ENCODE measurements around the gene NRAP.

Gene NRAP

GRCh38 chr10:113603057-113603777 is 60.6 kb downstream of the NRAP start:
- DNase-seq, result no peak

GRCh38 chr10:113600569-113600968 is 63.3 kb downstream of the NRAP start:
- DNase-seq, result no peak

GRCh38 chr10:113594652-113595051 is 69.2 kb downstream of the NRAP start:
- DNase-seq, result no peak

GRCh38 chr10:113592380-113592779 is 71.5 kb downstream of the NRAP start:
- DNase-seq, result no peak

GRCh38 chr10:113590581-113590980 is 73.3 kb downstream of the NRAP start:
- DNase-seq, result no peak

GRCh38 chr10:113589201-113589770 is 74.6 kb downstream of the NRAP start:
- no peak for DNase-seq

- no peak for DNase-seq
Observed at GRCh38 chr10:113585949-113586348, 77.9 kb downstream of the NRAP start.

GRCh38 chr10:113583571-113583970 is 80.3 kb downstream of the NRAP start:
- DNase-seq, result no peak

GRCh38 chr10:113581092-113581491 is 82.7 kb downstream of the NRAP start:
- DNase-seq, result no peak

- no peak for DNase-seq
Observed at GRCh38 chr10:113578773-113579172, 85.1 kb downstream of the NRAP start.

- DNase-seq, result no peak
Observed at GRCh38 chr10:113576852-113577251, 87.0 kb downstream of the NRAP start.

- DNase-seq, result no peak
Observed at GRCh38 chr10:113573368-113573767, 90.5 kb downstream of the NRAP start.

GRCh38 chr10:113572520-113573290 is 91.1 kb downstream of the NRAP start:
- no peak for DNase-seq

- no peak for DNase-seq
Observed at GRCh38 chr10:113569576-113569975, 94.3 kb downstream of the NRAP start.

- DNase-seq, result peak; percentile 71
Observed at GRCh38 chr10:113566888-113567287, 97.0 kb downstream of the NRAP start.

- peak; percentile 11 for DNase-seq
Observed at GRCh38 chr10:113565364-113565763, 98.5 kb downstream of the NRAP start.

- peak; percentile 30 for DNase-seq
Observed at GRCh38 chr10:113563306-113564088, 100.3 kb downstream of the NRAP start.

- no peak for DNase-seq
Observed at GRCh38 chr10:113562704-113563103, 101.1 kb downstream of the NRAP start.

- no peak for DNase-seq
Observed at GRCh38 chr10:113562069-113562468, 101.8 kb downstream of the NRAP start.

GRCh38 chr10:113561214-113561613 is 102.6 kb downstream of the NRAP start:
- no peak for DNase-seq

GRCh38 chr10:113560071-113560470 is 103.8 kb downstream of the NRAP start:
- no peak for DNase-seq

GRCh38 chr10:113557903-113558321 is 105.9 kb downstream of the NRAP start:
- no peak for DNase-seq

- DNase-seq, result no peak
Observed at GRCh38 chr10:113557424-113557862, 106.4 kb downstream of the NRAP start.
